OCI-LY1 (cell line): Measurements from ENCODE around the gene STK39.

ENCODE experiments used
- EZH2 ChIP-seq: fragments of 200-600 bp; sonication (generic), shearing (Covaris generic); IDR thresholded peaks from 2 replicates; pipeline ENCODE4 v1.8.0; 2017; ENCODE audit warnings: borderline replicate concordance, mixed run types, mild to moderate bottlenecking, antibody characterized with exemption, low read length, moderate library complexity, mixed read lengths
- TF ChIP-seq, protein P1 (sequence below): fragments of 200-600 bp; sonication (generic), shearing (Covaris generic); IDR thresholded peaks from 2 replicates; pipeline ENCODE4 v1.5.1; 2017; ENCODE audit warnings: mild to moderate bottlenecking, antibody characterized with exemption, low read length, moderate library complexity, mixed read lengths

DNA sequence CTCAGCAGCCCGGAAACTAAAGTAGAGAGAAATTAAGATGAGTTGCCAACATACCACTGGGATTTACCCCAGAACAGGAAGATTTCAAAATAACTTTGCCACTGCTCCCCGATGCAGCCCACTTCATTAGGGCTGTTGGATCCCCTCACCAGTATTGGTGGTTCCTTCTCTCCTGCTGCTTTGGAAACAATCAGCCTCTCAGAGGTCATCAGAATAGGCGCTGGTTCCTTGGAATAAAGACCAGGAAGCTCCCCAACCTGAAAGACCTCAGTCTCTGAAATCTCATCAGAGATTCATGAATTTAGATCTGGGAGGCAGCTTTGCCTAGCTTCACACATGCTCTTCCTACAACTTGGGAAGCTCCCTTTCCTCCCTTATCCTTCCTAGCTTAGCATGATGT lies 332.4 kb downstream of the STK39 start:
- TF ChIP-seq, protein P1, sequence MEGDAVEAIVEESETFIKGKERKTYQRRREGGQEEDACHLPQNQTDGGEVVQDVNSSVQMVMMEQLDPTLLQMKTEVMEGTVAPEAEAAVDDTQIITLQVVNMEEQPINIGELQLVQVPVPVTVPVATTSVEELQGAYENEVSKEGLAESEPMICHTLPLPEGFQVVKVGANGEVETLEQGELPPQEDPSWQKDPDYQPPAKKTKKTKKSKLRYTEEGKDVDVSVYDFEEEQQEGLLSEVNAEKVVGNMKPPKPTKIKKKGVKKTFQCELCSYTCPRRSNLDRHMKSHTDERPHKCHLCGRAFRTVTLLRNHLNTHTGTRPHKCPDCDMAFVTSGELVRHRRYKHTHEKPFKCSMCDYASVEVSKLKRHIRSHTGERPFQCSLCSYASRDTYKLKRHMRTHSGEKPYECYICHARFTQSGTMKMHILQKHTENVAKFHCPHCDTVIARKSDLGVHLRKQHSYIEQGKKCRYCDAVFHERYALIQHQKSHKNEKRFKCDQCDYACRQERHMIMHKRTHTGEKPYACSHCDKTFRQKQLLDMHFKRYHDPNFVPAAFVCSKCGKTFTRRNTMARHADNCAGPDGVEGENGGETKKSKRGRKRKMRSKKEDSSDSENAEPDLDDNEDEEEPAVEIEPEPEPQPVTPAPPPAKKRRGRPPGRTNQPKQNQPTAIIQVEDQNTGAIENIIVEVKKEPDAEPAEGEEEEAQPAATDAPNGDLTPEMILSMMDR, result no peak
- TF ChIP-seq EZH2, result no peak
